ENCODE measurements around the gene SEC14L5.

DNA sequence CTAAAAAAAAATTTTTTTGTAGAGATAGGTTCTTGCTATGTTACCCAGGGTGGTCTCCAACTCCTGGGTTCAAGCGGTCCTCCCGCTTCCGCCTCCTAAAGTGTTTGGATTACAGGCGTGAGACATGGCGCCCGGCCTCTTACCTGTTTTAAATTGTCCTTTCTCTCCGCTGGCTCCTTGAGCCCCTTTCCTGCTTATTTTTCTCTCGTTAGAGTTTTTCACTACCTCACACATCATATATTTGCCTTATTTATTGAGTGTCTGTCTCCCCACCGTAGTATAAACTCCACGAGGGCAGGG lies 760 bp upstream of the SEC14L5 start:
- TF ChIP-seq ZNF121 (tag by site-specific recombination; IDR thresholded peaks at IDR 0.05) (no peak), KLF16 (tag by site-specific recombination; IDR thresholded peaks at IDR 0.05) (no peak), ZNF266 (tag by site-specific recombination; IDR thresholded peaks at IDR 0.05; ENCODE audit: low read depth) (no peak), HOXA7 (CRISPR knock-in tag; IDR thresholded peaks at IDR 0.05; ENCODE audit: borderline replicate concordance) (no peak), CTCF (tag by site-specific recombination; IDR thresholded peaks at IDR 0.05) (no peak), ZNF280C (tag by site-specific recombination; IDR thresholded peaks at IDR 0.05) (no peak), ZBTB17 (tag by site-specific recombination; IDR thresholded peaks at IDR 0.05) (no peak), ZNF518A (tag by site-specific recombination; conservative IDR thresholded peaks at IDR 0.05; ENCODE audit: low read depth) (no peak), BCL11A (tag by site-specific recombination; IDR thresholded peaks at IDR 0.05; ENCODE audit: low read depth) (no peak), ZNF148 (tag by site-specific recombination; IDR thresholded peaks at IDR 0.05; ENCODE audit: borderline replicate concordance) (no peak)
- TF ChIP-seq, protein P1, sequence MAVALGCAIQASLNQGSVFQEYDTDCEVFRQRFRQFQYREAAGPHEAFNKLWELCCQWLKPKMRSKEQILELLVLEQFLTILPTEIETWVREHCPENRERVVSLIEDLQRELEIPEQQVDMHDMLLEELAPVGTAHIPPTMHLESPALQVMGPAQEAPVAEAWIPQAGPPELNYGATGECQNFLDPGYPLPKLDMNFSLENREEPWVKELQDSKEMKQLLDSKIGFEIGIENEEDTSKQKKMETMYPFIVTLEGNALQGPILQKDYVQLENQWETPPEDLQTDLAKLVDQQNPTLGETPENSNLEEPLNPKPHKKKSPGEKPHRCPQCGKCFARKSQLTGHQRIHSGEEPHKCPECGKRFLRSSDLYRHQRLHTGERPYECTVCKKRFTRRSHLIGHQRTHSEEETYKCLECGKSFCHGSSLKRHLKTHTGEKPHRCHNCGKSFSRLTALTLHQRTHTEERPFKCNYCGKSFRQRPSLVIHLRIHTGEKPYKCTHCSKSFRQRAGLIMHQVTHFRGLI (tag by site-specific recombination; IDR thresholded peaks at IDR 0.05): no peak
- TF ChIP-seq, protein P2, sequence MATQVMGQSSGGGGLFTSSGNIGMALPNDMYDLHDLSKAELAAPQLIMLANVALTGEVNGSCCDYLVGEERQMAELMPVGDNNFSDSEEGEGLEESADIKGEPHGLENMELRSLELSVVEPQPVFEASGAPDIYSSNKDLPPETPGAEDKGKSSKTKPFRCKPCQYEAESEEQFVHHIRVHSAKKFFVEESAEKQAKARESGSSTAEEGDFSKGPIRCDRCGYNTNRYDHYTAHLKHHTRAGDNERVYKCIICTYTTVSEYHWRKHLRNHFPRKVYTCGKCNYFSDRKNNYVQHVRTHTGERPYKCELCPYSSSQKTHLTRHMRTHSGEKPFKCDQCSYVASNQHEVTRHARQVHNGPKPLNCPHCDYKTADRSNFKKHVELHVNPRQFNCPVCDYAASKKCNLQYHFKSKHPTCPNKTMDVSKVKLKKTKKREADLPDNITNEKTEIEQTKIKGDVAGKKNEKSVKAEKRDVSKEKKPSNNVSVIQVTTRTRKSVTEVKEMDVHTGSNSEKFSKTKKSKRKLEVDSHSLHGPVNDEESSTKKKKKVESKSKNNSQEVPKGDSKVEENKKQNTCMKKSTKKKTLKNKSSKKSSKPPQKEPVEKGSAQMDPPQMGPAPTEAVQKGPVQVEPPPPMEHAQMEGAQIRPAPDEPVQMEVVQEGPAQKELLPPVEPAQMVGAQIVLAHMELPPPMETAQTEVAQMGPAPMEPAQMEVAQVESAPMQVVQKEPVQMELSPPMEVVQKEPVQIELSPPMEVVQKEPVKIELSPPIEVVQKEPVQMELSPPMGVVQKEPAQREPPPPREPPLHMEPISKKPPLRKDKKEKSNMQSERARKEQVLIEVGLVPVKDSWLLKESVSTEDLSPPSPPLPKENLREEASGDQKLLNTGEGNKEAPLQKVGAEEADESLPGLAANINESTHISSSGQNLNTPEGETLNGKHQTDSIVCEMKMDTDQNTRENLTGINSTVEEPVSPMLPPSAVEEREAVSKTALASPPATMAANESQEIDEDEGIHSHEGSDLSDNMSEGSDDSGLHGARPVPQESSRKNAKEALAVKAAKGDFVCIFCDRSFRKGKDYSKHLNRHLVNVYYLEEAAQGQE (tag by site-specific recombination; IDR thresholded peaks at IDR 0.05): no peak

Data from HEK293 (cell line).